SK-N-SH treated with all-trans-retinoic acid at 6 μM for 48 hours (cell line): ENCODE results near the gene RTP3.

Source experiments
- ATAC-seq: fragments of 200-7000 bp; cut with Tn5 transposase; 3 replicates; pipeline ENCODE4 v1.9.1; 2020; ENCODE audit warnings: mild to moderate bottlenecking, moderate library complexity
- BACH2 ChIP-seq: fragments of 250-450 bp; sonication (Bioruptor Pico); IDR thresholded peaks from 2 replicates; pipeline ENCODE4 v1.9.0; 2021; ENCODE audit warnings: mild to moderate bottlenecking, borderline replicate concordance
- CSDC2 ChIP-seq: fragments of 250-450 bp; sonication (Bioruptor Pico); IDR thresholded peaks from 2 replicates; pipeline ENCODE4 v1.5.0; 2020; ENCODE audit warnings: mild to moderate bottlenecking, moderate library complexity
- ESRRG ChIP-seq: fragments of 250-450 bp; sonication (Bioruptor Pico); IDR thresholded peaks from 2 replicates; pipeline ENCODE4 v1.6.1; 2021; ENCODE audit warnings: mild to moderate bottlenecking
- GLIS3 ChIP-seq: fragments of 250-450 bp; sonication (Bioruptor Pico); IDR thresholded peaks from 2 replicates; pipeline ENCODE4 v1.5.0; 2020; ENCODE audit warnings: mild to moderate bottlenecking, moderate library complexity
- OSR1 ChIP-seq: fragments of 250-450 bp; sonication (Bioruptor Pico); IDR thresholded peaks from 2 replicates; pipeline ENCODE4 v1.8.0; 2022; ENCODE audit warnings: moderate library complexity, mild to moderate bottlenecking, inconsistent platforms
- PPARA ChIP-seq: fragments of 250-450 bp; sonication (Bioruptor Pico); IDR thresholded peaks from 2 replicates; pipeline ENCODE4 v1.5.0; 2020; ENCODE audit warnings: mild to moderate bottlenecking, borderline replicate concordance
- RARB ChIP-seq: fragments of 250-450 bp; sonication (Bioruptor Pico); IDR thresholded peaks from 2 replicates; pipeline ENCODE4 v1.8.0; 2021; ENCODE audit warnings: mild to moderate bottlenecking, moderate library complexity
- SNAI2 ChIP-seq: fragments of 250-450 bp; sonication (Bioruptor Pico); IDR thresholded peaks from 2 replicates; pipeline ENCODE4 v1.5.0; 2020; ENCODE audit warnings: mild to moderate bottlenecking, moderate library complexity
- TOX ChIP-seq: fragments of 250-450 bp; sonication (Bioruptor Pico); IDR thresholded peaks from 2 replicates; pipeline ENCODE4 v1.8.0; 2021; ENCODE audit warnings: mild to moderate bottlenecking, moderate library complexity, borderline replicate concordance
- ZC3H10 ChIP-seq: fragments of 250-450 bp; sonication (Bioruptor Pico); IDR thresholded peaks from 2 replicates; pipeline ENCODE4 v1.5.1; 2021; ENCODE audit warnings: mild to moderate bottlenecking, moderate library complexity
- ZFP3 ChIP-seq: fragments of 250-450 bp; sonication (Bioruptor Pico); IDR thresholded peaks from 2 replicates; pipeline ENCODE4 v1.5.0; 2020; ENCODE audit warnings: mild to moderate bottlenecking, moderate library complexity
- ZNF565 ChIP-seq: fragments of 450-650 bp; formaldehyde crosslinking; conservative IDR thresholded peaks from 2 replicates; pipeline ENCODE4 v1.5.0; 2020; ENCODE audit warnings: low read depth, mild to moderate bottlenecking, moderate library complexity
- ZNF70 ChIP-seq: fragments of 450-650 bp; formaldehyde crosslinking; IDR thresholded peaks from 2 replicates; pipeline ENCODE4 v1.5.0; 2020; ENCODE audit warnings: mild to moderate bottlenecking, moderate library complexity
- ZNF8 ChIP-seq: fragments of 450-650 bp; formaldehyde crosslinking; IDR thresholded peaks from 2 replicates; pipeline ENCODE4 v1.5.0; 2020; ENCODE audit warnings: mild to moderate bottlenecking, moderate library complexity
- TF ChIP-seq, protein P1 (sequence below): fragments of 250-450 bp; sonication (Bioruptor Pico); IDR thresholded peaks from 2 replicates; pipeline ENCODE4 v1.5.1; 2021; ENCODE audit warnings: mild to moderate bottlenecking, moderate library complexity
- TF ChIP-seq, protein P2 (sequence below): fragments of 250-450 bp; sonication (Bioruptor Pico); IDR thresholded peaks from 2 replicates; pipeline ENCODE4 v1.5.1; 2020; ENCODE audit warnings: low read depth, mild to moderate bottlenecking, moderate library complexity
- TF ChIP-seq, protein P3 (sequence below): fragments of 250-450 bp; sonication (Bioruptor Pico); IDR thresholded peaks from 2 replicates; pipeline ENCODE4 v1.8.0; 2020; ENCODE audit warnings: mild to moderate bottlenecking, moderate library complexity, borderline replicate concordance
- TF ChIP-seq, protein P4 (sequence below): fragments of 250-450 bp; sonication (Bioruptor Pico); IDR thresholded peaks from 2 replicates; pipeline ENCODE4 v1.8.0; 2021; ENCODE audit warnings: low read depth, mild to moderate bottlenecking, moderate library complexity, borderline replicate concordance
- TF ChIP-seq, protein P5 (sequence below): fragments of 250-450 bp; sonication (Bioruptor Pico); IDR thresholded peaks from 2 replicates; pipeline ENCODE4 v1.5.0; 2020; ENCODE audit warnings: mild to moderate bottlenecking, moderate library complexity

RTP3 gene

DNA sequence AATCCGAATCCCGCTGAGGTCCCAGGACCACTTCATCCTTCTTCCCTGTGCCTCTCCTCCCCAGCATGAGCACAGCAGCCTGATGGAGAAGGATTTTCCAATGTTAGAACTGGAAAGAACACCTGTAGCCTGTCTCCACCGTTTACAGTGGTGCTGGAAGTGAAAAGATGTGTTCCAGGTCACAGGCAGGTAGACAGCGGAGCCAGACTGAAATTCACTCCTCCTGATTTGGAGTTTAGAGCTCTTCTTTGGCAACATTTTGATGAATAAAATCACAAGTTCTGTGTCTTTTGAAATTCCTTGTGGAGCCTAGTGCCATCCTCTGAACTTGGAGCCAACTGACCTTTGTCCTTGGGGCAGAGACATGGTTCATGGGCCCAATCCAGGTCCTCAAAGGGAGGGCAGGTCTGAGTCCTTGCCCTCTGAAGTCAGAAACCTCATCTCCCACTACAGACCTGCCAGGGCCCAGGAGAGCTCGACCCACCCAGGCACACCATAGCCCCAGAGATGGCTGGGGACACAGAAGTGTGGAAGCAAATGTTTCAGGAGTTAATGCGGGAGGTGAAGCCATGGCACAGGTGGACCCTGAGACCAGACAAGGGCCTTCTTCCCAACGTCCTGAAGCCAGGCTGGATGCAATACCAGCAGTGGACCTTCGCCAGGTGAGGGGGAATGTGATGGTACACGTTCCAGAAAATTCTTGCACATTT, at the start of gene RTP3:
Gene RTP3 (plus strand): TSS at position 421 of the 710 bp plus-strand sequence. CDS start 87 bp downstream, at position 508.
- ATAC-seq = no peak
- TF ChIP-seq RARB (CRISPR knock-in tag) (no peak), SNAI2 (no peak), OSR1 (CRISPR knock-in tag) (no peak), ZFP3 (CRISPR knock-in tag) (no peak)

DNA sequence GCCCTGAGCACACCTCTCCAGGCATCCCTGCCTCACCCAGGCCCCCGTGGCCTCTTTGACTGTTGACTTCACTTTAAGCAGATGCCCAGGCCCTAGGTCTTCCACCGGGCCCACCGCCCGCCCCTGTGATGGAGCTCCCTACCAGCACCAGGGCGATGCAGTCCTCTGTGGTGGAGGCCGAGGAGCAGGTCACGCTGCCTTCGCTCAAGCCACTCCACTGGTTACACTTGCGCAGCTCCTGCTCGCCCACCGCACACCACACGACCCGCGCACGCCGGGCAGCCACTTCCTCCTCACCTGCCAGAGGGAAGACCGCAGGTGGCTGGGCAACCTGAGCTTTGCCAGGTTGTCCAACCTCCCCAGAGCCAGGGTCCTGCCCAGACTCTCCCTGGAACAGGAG, 49.1 kb upstream of the RTP3 start:
- TF ChIP-seq ZFP3 (CRISPR knock-in tag) (no peak), RARB (CRISPR knock-in tag) (no peak)
- TF ChIP-seq, all 23 proteins: peak for 0
- no peak for ATAC-seq

DNA sequence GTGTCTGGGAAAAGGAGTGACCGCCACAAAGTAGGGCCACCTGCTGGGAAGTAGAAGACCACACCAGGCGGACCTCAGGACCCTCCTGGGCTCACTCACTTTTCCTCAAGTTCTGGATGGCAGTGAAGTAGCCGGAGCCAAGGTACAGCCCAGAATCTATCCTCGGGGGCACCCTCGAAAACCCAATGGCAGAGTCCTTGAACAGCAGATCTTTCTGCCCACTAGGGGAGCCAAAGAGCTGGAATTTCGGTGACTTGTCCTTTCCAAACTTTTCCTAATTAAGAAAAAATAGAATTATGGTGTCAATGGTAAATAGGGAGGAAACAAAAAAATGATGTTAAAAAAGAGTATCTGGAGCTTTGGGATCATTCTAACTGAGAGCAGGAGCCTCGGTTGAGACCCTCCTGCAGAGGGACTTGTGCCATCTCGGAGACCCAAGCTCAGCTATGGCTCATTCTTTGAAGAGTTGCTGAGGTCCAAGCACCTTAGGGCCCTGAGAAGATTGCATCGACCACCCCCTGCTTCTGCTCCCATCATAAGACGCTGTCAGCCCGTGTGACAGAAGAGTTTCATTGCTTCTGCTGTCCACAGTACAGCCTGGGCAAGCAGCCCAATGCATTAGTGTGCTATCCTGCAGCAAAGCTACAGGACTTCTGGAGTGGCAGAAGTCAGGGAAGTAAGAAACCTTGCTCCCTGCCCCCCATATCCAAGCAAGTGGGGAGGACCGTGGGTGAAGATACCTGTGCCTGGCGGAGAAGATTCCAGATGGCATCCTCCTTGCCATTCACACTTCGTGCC, 47.8 kb upstream of the RTP3 start:
- ATAC-seq = peak; percentile 56; the same call in 2 of the 3 replicates
- TF ChIP-seq ESRRG (CRISPR knock-in tag) = no peak
- TF ChIP-seq, protein P1, sequence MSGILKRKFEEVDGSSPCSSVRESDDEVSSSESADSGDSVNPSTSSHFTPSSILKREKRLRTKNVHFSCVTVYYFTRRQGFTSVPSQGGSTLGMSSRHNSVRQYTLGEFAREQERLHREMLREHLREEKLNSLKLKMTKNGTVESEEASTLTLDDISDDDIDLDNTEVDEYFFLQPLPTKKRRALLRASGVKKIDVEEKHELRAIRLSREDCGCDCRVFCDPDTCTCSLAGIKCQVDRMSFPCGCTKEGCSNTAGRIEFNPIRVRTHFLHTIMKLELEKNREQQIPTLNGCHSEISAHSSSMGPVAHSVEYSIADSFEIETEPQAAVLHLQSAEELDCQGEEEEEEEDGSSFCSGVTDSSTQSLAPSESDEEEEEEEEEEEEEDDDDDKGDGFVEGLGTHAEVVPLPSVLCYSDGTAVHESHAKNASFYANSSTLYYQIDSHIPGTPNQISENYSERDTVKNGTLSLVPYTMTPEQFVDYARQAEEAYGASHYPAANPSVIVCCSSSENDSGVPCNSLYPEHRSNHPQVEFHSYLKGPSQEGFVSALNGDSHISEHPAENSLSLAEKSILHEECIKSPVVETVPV (CRISPR knock-in tag) = no peak
- no peak for TF ChIP-seq TOX
- no peak for TF ChIP-seq RARB (CRISPR knock-in tag)
- TF ChIP-seq OSR1 (CRISPR knock-in tag) = no peak
- no peak for TF ChIP-seq ZNF8 (CRISPR knock-in tag)
- no peak for TF ChIP-seq SNAI2

DNA sequence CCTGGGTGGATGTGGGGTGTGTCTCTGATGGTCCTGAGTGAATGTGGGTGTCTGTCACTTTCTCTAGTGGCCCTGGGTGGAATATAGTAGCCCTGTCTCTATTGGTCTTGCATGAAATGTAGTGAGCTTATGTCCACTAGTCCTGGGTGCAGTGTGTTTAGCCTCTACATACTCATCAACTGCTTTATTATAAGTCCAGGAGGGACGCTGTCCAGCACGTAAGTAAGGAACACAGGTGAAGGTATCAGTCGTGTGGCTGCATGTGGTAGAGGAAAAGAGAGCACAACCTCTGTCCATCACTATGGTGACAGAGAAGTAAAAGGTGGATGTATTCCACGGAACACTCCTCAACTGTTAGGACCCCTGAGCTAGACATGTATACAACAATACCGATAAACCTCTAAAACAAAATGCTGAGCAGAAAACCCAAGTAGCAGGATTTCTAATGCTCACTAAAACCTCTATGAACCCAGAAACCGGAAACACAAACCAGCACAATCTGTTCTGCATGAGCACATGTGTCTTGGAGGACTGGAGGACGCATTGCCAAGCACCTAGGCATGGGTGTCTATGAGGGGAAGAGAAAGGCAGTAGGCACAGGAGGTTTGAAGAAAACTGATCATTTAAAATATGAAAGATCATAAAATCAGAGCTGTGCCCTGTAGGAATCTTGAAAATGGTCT, 44.1 kb upstream of the RTP3 start:
- TF ChIP-seq GLIS3 (CRISPR knock-in tag) (no peak), SNAI2 (no peak), RARB (CRISPR knock-in tag) (no peak), BACH2 (CRISPR knock-in tag) (no peak), ZNF565 (CRISPR knock-in tag) (no peak), CSDC2 (CRISPR knock-in tag) (no peak), OSR1 (CRISPR knock-in tag) (no peak), ZNF70 (no peak), ZC3H10 (no peak), TOX (no peak), ESRRG (CRISPR knock-in tag) (no peak), PPARA (CRISPR knock-in tag) (no peak), ZFP3 (CRISPR knock-in tag) (no peak)
- TF ChIP-seq, protein P2, sequence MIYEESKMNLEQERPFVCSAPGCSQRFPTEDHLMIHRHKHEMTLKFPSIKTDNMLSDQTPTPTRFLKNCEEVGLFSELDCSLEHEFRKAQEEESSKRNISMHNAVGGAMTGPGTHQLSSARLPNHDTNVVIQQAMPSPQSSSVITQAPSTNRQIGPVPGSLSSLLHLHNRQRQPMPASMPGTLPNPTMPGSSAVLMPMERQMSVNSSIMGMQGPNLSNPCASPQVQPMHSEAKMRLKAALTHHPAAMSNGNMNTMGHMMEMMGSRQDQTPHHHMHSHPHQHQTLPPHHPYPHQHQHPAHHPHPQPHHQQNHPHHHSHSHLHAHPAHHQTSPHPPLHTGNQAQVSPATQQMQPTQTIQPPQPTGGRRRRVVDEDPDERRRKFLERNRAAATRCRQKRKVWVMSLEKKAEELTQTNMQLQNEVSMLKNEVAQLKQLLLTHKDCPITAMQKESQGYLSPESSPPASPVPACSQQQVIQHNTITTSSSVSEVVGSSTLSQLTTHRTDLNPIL (CRISPR knock-in tag) = no peak
- TF ChIP-seq, protein P3, sequence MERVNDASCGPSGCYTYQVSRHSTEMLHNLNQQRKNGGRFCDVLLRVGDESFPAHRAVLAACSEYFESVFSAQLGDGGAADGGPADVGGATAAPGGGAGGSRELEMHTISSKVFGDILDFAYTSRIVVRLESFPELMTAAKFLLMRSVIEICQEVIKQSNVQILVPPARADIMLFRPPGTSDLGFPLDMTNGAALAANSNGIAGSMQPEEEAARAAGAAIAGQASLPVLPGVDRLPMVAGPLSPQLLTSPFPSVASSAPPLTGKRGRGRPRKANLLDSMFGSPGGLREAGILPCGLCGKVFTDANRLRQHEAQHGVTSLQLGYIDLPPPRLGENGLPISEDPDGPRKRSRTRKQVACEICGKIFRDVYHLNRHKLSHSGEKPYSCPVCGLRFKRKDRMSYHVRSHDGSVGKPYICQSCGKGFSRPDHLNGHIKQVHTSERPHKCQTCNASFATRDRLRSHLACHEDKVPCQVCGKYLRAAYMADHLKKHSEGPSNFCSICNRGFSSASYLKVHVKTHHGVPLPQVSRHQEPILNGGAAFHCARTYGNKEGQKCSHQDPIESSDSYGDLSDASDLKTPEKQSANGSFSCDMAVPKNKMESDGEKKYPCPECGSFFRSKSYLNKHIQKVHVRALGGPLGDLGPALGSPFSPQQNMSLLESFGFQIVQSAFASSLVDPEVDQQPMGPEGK (CRISPR knock-in tag) = no peak
- TF ChIP-seq, protein P4, sequence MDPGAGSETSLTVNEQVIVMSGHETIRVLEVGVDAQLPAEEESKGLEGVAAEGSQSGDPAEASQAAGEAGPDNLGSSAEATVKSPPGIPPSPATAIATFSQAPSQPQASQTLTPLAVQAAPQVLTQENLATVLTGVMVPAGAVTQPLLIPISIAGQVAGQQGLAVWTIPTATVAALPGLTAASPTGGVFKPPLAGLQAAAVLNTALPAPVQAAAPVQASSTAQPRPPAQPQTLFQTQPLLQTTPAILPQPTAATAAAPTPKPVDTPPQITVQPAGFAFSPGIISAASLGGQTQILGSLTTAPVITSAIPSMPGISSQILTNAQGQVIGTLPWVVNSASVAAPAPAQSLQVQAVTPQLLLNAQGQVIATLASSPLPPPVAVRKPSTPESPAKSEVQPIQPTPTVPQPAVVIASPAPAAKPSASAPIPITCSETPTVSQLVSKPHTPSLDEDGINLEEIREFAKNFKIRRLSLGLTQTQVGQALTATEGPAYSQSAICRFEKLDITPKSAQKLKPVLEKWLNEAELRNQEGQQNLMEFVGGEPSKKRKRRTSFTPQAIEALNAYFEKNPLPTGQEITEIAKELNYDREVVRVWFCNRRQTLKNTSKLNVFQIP (CRISPR knock-in tag) = no peak
- TF ChIP-seq, protein P5, sequence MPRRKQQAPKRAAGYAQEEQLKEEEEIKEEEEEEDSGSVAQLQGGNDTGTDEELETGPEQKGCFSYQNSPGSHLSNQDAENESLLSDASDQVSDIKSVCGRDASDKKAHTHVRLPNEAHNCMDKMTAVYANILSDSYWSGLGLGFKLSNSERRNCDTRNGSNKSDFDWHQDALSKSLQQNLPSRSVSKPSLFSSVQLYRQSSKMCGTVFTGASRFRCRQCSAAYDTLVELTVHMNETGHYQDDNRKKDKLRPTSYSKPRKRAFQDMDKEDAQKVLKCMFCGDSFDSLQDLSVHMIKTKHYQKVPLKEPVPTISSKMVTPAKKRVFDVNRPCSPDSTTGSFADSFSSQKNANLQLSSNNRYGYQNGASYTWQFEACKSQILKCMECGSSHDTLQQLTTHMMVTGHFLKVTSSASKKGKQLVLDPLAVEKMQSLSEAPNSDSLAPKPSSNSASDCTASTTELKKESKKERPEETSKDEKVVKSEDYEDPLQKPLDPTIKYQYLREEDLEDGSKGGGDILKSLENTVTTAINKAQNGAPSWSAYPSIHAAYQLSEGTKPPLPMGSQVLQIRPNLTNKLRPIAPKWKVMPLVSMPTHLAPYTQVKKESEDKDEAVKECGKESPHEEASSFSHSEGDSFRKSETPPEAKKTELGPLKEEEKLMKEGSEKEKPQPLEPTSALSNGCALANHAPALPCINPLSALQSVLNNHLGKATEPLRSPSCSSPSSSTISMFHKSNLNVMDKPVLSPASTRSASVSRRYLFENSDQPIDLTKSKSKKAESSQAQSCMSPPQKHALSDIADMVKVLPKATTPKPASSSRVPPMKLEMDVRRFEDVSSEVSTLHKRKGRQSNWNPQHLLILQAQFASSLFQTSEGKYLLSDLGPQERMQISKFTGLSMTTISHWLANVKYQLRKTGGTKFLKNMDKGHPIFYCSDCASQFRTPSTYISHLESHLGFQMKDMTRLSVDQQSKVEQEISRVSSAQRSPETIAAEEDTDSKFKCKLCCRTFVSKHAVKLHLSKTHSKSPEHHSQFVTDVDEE (CRISPR knock-in tag) = no peak
- TF ChIP-seq, all 23 proteins: peak for 0
- no peak for ATAC-seq
